Endothelial cell of umbilical vein (primary cell): ENCODE results near the gene KHDRBS1. TPM values are rescaled to one million over a fixed set of nuclear protein-coding genes. Genes with fewer than 3 reads are reported as not detected.
A peak's percentile ranks its signal among the peaks of the same experiment; 100 is the strongest.
"Not testable (repeated sequence)": the region's sequence is repeated elsewhere in the genome, so short reads cannot be mapped to it uniquely, and the experiment has no call there.

Source experiments
- BruUV-seq: library from RNA; stranded (reverse); fragments of 400-500 nt; replicated peaks from 2 replicates; lab custom pipeline; 2021; lab: Mats Ljungman, UMichigan
- CTCF ChIA-PET: fragments of 300-600, 350-600 bp; sonication (Branson Sonifier 250); formaldehyde crosslinking; loops from one replicate; lab custom pipeline; 2021; ENCODE audit warnings: antibody characterized with exemption, inconsistent platforms; lab: Charles Lee
- POLR2A ChIA-PET: fragments of 300-600, 350-600 bp; sonication (Branson Sonifier 250); formaldehyde crosslinking; loops from one replicate; lab custom pipeline; 2021; ENCODE audit warnings: antibody characterized with exemption, inconsistent platforms; lab: Charles Lee
- DNase-seq: peaks from one replicate; pipeline ENCODE4 v3.0.0-alpha.2; 2011; ENCODE audit warnings: low read depth, low spot score
- FAIRE-seq: peaks from 2 replicates; lab custom pipeline; 2011; peaks lifted over from hg19 to GRCh38; lab: Jason Lieb, UNC
- H2AFZ ChIP-seq: 2 replicates; pipeline ENCODE4 v1.6.0; 2012; ENCODE audit warnings: low read depth, low read length, control low read depth, inconsistent platforms
- H3K27ac ChIP-seq: 2 replicates; pipeline ENCODE4 v1.5.1; 2011; ENCODE audit warnings: low read depth, mild to moderate bottlenecking, control low read depth, low read length, moderate library complexity; ENCODE audit not compliant: insufficient read depth
- H3K27me3 ChIP-seq, 2 experiments: 2 replicates each; pipeline versions ENCODE4 v1.6.0 to v1.6.1; 2011; ENCODE audit warnings: low read length in 2 of 2, mixed read lengths in 1 of 2; ENCODE audit not compliant: control insufficient read depth in 2 of 2, insufficient read depth in 2 of 2
- H3K36me3 ChIP-seq, 2 experiments: 2 replicates in 1 of 2; 3 replicates in 1 of 2; pipeline ENCODE4 v1.5.1; 2011; ENCODE audit warnings: low read length in 2 of 2, mild to moderate bottlenecking in 1 of 2, moderate library complexity in 1 of 2; ENCODE audit not compliant: control insufficient read depth in 2 of 2, insufficient read depth in 2 of 2; ENCODE audit errors: extremely low read depth in 1 of 2
- H3K4me1 ChIP-seq: 3 replicates; pipeline ENCODE4 v1.5.1; 2011; ENCODE audit warnings: mild to moderate bottlenecking, low read length; ENCODE audit not compliant: control insufficient read depth, insufficient read depth; ENCODE audit errors: extremely low read depth
- H3K4me2 ChIP-seq: 2 replicates; pipeline ENCODE4 v1.6.1; 2011; ENCODE audit warnings: low read length, control low read depth, mixed read lengths; ENCODE audit not compliant: insufficient read depth
- H3K4me3 ChIP-seq, 3 experiments: fragments of 200-600 bp in 1 of 3; sonication (generic), shearing (Covaris generic) in 1 of 3; replicated peaks in 1 of 3; 2 replicates each; pipeline ENCODE4 v1.5.1; 2011 to 2016; ENCODE audit warnings: control low read depth in 3 of 3, low read length in 3 of 3, mild to moderate bottlenecking in 2 of 3, inconsistent platforms in 1 of 3, low read depth in 1 of 3, moderate library complexity in 1 of 3; ENCODE audit not compliant: insufficient read depth in 1 of 3
- H3K79me2 ChIP-seq: 2 replicates; pipeline ENCODE4 v1.6.0; 2012; ENCODE audit warnings: low read length, inconsistent platforms; ENCODE audit not compliant: control insufficient read depth, insufficient read depth
- H3K9ac ChIP-seq: replicated peaks from 2 replicates; pipeline ENCODE3; 2011; ENCODE audit warnings: low read length, control low read depth; ENCODE audit not compliant: insufficient read depth; ENCODE audit errors: extremely low read depth
- H3K9me1 ChIP-seq: replicated peaks from 3 replicates; pipeline ENCODE4 v1.6.0; 2011; ENCODE audit warnings: mild to moderate bottlenecking, low read length; ENCODE audit not compliant: control insufficient read depth, insufficient read depth; ENCODE audit errors: extremely low read depth
- H3K9me3 ChIP-seq: replicated peaks from 2 replicates; pipeline ENCODE4 v1.5.1; 2012; ENCODE audit warnings: low read length, inconsistent platforms; ENCODE audit not compliant: control insufficient read depth, insufficient read depth
- H4K20me1 ChIP-seq: replicated peaks from 2 replicates; pipeline ENCODE3; 2011; ENCODE audit warnings: mild to moderate bottlenecking, low read length; ENCODE audit not compliant: control insufficient read depth, insufficient read depth; ENCODE audit errors: extremely low read depth
- CTCF ChIP-seq, 2 donors: IDR thresholded peaks; 1 replicate in 1 of 2; 2 replicates in 1 of 2; pipeline ENCODE4 v1.5.1; 2011; ENCODE audit warnings: low read length in 2 of 2, mild to moderate bottlenecking in 2 of 2, moderate library complexity in 2 of 2, control low read depth in 1 of 2, inconsistent platforms in 1 of 2, low read depth in 1 of 2; ENCODE audit not compliant: insufficient read depth in 1 of 2; ENCODE audit errors: extremely low read depth in 1 of 2
- EZH2 ChIP-seq: IDR thresholded peaks from 2 replicates; pipeline ENCODE4 v1.6.1; 2012; ENCODE audit warnings: borderline replicate concordance, low read depth, mild to moderate bottlenecking, moderate library complexity, low read length, inconsistent platforms; ENCODE audit not compliant: severe bottlenecking
- FOS ChIP-seq: IDR thresholded peaks from 2 replicates; pipeline ENCODE4 v1.6.1; 2011; ENCODE audit warnings: mild to moderate bottlenecking, low read length, moderate library complexity, borderline replicate concordance; ENCODE audit not compliant: insufficient read depth
- GATA2 ChIP-seq: IDR thresholded peaks from 2 replicates; pipeline ENCODE4 v1.7.0; 2011; ENCODE audit warnings: low read depth, mild to moderate bottlenecking, moderate library complexity, mixed read lengths, low read length; ENCODE audit not compliant: insufficient read length, insufficient read depth
- JUN ChIP-seq: IDR thresholded peaks from 2 replicates; pipeline ENCODE4 v1.6.1; 2011; ENCODE audit warnings: borderline replicate concordance, low read depth; ENCODE audit not compliant: insufficient read length, insufficient read depth
- MAX ChIP-seq: IDR thresholded peaks from 2 replicates; pipeline ENCODE4 v1.6.1; 2011; ENCODE audit not compliant: insufficient read depth, insufficient read length
- MYC ChIP-seq: IDR thresholded peaks from one replicate; pipeline ENCODE4 v1.6.1; 2011; ENCODE audit warnings: mild to moderate bottlenecking, low read depth, low read length
- POLR2A ChIP-seq: IDR thresholded peaks from 2 replicates; pipeline ENCODE4 v1.6.1; 2012; ENCODE audit warnings: low read depth, mild to moderate bottlenecking, control low read depth, low read length
- POLR2AphosphoS5 ChIP-seq: IDR thresholded peaks from 2 replicates; pipeline ENCODE4 v1.6.1; 2012; ENCODE audit warnings: low read depth, mild to moderate bottlenecking, control low read depth, low read length, moderate library complexity; ENCODE audit not compliant: insufficient read depth
- dilution Hi-C: fragments of 300-500 bp; cut with MboI; formaldehyde crosslinking; loops from one replicate; pipeline ENCODE4 v1.15.0; 2019; ENCODE audit warnings: low sequenced_read_pairs; ENCODE audit not compliant: extremely low pct_ligation_motif_present
- intact Hi-C: fragments of 100-400 bp; cut with micrococcal nuclease; formaldehyde crosslinking; loops from one replicate; pipeline ENCODE4 v1.10.0; 2022
- polyA plus RNA-seq, 4 experiments: library from polyadenylated mRNA; depleted of rRNA in 3 of 4; stranded (reverse) in 3 of 4; unstranded in 1 of 4; fragments of >200 nt; gene quantifications; 2 replicates each; pipeline versions ENCODE4 v1.2.1 to v1.2.3, GENCODE V29; 2011 to 2012; ENCODE audit warnings: missing spikeins in 1 of 4
- total RNA-seq: library from RNA; stranded (reverse); gene quantifications from 2 replicates; pipeline ENCODE4 v1.2.3, GENCODE V29; 2021

KHDRBS1 gene
- total and polyA plus RNA-seq, 2 donors (not counting 3 experiments of a cell fraction or from before 2014, with no cell fraction given), result 43.4 to 194 TPM

GRCh38 chr1:32020339-32020738 is 6.7 kb downstream of the KHDRBS1 start:
- peaks cover 14% of the 10 kb centered on the region for H3K4me1 ChIP-seq
- no peaks in the 10 kb centered on the region for H3K27me3 ChIP-seq
- no peaks in the 10 kb centered on the region for H3K9me3 ChIP-seq
- DNase-seq (no peak), FAIRE-seq (no peak)
- no peak overlapping the region for H3K4me3 ChIP-seq
- no peaks in the 10 kb centered on the region for H3K9me1 ChIP-seq
- intact Hi-C loops, result no loop called here
- ChIA-PET POLR2A (no interaction called here), CTCF (interaction anchor here (1.0 to 1.2 kb wide), 2 partner anchors 14 to 17 kb away, joined by 3 read pairs; no protein-coding TSS in a partner anchor)
- peak overlapping the region; percentile 12 for H3K4me2 ChIP-seq
- H2AFZ ChIP-seq, result no peak overlapping the region
- peaks cover 13% of the 10 kb centered on the region for H4K20me1 ChIP-seq
- no peak for TF ChIP-seq JUN
- TF ChIP-seq FOS, result no peak
- no peak for TF ChIP-seq EZH2
- no peak for TF ChIP-seq POLR2AphosphoS5
- TF ChIP-seq CTCF (IDR thresholded peaks at IDR 0.05; ENCODE audit: extremely low read depth in 1 of 2, insufficient read depth in 1 of 2, low read depth in 1 of 2, low read length in 2 of 2), result no peak
- TF ChIP-seq MAX, result no peak
- no peak for TF ChIP-seq MYC
- TF ChIP-seq GATA2, result no peak
- no peak for TF ChIP-seq POLR2A
- peaks cover 99% of the 10 kb centered on the region for H3K79me2 ChIP-seq
- no TSS peak for BruUV-seq
- no peak overlapping the region for H3K9ac ChIP-seq
- dilution Hi-C loops, result no loop called here
- no peak overlapping the region for H3K27ac ChIP-seq
- H3K36me3 ChIP-seq, result peaks cover 2 to 10% of the 10 kb centered on the region in 2 experiments

- BruUV-seq, H3K4me1 ChIP-seq, H2AFZ ChIP-seq, intact Hi-C loops, H3K4me2 ChIP-seq, H3K9me3 ChIP-seq, H3K36me3 ChIP-seq, H4K20me1 ChIP-seq, POLR2A ChIA-PET, H3K27me3 ChIP-seq, DNase-seq, H3K9ac ChIP-seq, H3K27ac ChIP-seq, CTCF ChIA-PET, dilution Hi-C loops, FAIRE-seq, H3K4me3 ChIP-seq, H3K9me1 ChIP-seq: not testable (repeated sequence)
- peaks cover 99% of the 10 kb centered on the region for H3K79me2 ChIP-seq
These were observed 7.9 kb downstream of the KHDRBS1 start for GRCh38 chr1:32021574-32022018.
